Activated naive CD4-positive, alpha-beta T cell (primary cell): Measurements from ENCODE around the gene NR6A1.

Source experiments
- DNase-seq, 4 experiments: peaks; one replicate each; lab custom pipeline; 2025; lab: John Stamatoyannopoulos, UW

The NR6A1 gene

DNA sequence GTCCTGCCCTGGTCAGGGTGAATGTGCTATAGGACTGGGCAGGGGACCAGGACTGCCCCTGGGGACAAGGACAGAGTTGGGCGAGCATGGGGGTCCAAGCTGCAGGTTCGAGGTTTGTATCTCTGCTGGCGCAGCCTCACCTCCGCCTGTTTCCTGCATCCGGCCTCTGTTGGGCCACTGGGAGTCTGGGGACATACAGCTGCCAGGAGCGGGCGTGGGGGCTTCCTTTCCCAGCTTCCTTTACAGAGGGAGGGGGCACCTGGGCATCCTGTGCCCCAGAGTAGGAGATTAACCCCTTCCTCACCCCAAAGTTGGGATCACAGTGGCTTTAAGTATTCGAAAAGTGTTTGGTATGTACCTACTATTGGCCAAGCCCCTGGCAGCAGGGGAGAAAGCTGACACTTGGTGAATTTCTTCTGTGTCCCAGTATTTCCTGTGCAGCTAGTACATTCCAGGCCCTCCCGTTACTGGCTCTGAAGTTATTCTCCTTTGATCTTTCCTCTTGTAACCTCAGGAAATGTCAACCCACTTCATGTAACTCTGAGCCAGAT lies 24.8 kb upstream of the NR6A1 start:
- DNase-seq, result no peak

GRCh38 chr9:124794902-124795491 lies 23.9 kb upstream of the NR6A1 start:
- DNase-seq, result no peak

DNA sequence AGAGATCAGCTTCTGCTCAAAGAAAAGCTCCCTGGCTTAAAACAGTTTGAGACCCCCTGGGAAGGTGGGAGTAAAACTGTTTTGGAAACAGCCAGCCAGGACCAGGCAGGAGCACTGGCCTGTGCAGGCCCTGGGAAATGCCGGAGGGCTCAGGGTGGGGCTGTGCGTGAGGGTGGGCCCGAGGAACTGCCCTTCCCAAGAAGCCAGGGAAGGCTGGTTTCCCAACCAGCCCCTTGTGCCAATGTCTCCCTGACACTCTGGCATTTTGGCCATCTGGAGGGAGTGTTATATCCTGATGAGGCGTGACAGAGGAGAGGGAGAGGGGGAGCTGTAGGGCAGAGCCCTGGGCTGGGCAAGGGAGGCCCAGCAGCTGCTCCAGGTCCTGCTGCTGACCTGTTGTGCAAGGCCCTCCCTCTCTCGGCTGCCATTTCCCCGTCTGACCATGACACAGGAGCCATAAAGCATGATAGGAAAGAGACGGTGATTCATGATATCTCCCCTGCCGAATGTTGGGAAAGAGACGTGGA lies 22.0 kb upstream of the NR6A1 start:
- no peak for DNase-seq

- DNase-seq, result no peak
Measured at GRCh38 chr9:124792257-124793014, 21.3 kb upstream of the NR6A1 start.

GRCh38 chr9:124790801-124791505 lies 19.8 kb upstream of the NR6A1 start:
- no peak for DNase-seq

- DNase-seq, result no peak
Measured at GRCh38 chr9:124790301-124790700, 19.2 kb upstream of the NR6A1 start.

DNA sequence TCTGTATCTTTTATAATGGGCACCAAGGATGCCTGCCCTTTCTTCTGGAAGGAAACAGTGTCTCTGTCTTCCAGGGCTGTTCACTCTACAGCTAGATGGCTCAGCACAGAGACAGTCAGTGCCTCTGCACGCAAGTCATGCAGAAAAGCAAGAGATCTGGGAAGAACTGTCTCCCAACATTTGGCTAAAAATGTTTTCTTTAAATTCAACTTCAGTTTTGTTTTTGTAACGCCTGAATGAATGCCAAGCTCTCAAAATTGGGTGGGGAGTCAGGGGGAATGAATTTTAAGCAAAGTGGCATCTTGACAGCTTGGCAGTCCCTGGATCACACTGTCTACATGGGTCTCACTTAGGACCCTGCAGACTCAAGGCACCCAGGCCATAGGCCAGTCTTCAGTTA lies 18.4 kb upstream of the NR6A1 start:
- no peak for DNase-seq

GRCh38 chr9:124788542-124789217 lies 17.6 kb upstream of the NR6A1 start:
- DNase-seq, result no peak

- no peak for DNase-seq
Measured at GRCh38 chr9:124786881-124787573, 15.9 kb upstream of the NR6A1 start.

GRCh38 chr9:124784509-124784908 lies 13.4 kb upstream of the NR6A1 start:
- no peak for DNase-seq

GRCh38 chr9:124783830-124784229 lies 12.7 kb upstream of the NR6A1 start:
- no peak for DNase-seq

DNA sequence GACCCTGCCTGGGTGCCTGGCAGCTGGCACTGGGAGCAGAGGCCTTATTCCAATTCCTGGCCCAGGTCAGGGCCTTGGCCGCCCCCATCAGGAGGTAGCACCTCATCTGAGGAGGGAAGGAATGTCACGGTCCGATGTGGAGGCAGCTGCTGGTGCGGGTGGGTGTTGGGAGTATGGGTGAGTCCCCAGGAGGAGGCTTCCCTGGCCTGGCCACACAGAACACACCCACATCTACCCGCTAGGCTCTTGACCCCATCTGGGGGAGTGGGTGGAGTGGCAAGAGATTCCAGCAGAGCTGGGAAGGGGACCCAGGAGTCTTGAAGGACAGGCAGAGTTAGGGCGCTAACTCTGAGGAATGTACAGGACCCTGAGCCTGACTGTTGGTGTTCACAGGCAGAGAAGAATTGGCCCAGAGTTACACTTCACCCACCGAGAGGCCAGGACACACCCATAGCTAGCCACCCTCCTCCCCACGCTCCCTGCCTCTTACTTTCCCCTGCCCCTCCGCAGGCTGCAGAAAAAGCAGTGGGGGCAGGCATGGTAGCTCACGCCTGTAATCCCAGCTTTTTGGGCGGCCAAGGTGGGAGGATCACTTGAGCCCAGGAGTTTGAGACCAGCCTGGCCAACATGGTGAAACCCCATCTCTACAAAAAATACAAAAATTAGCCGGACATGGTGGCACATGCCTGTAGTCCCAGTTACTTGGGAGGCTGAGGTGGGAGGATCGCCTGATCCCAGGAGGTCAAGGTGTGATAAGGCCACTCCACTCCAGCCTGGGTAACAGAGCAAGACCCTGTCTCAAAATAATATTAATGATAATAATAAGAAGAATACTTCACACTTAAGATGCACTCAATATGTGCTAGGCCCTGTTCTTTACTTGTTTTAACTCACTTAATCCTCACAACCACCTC lies 11.8 kb upstream of the NR6A1 start:
- no peak for DNase-seq

- no peak for DNase-seq
Measured at GRCh38 chr9:124781967-124782660, 11.0 kb upstream of the NR6A1 start.

- DNase-seq, result no peak
Measured at GRCh38 chr9:124780757-124781151, 9.6 kb upstream of the NR6A1 start.

- DNase-seq, result no peak
Measured at GRCh38 chr9:124780060-124780756, 9.1 kb upstream of the NR6A1 start.

GRCh38 chr9:124779368-124780059 lies 8.4 kb upstream of the NR6A1 start:
- DNase-seq, result no peak

DNA sequence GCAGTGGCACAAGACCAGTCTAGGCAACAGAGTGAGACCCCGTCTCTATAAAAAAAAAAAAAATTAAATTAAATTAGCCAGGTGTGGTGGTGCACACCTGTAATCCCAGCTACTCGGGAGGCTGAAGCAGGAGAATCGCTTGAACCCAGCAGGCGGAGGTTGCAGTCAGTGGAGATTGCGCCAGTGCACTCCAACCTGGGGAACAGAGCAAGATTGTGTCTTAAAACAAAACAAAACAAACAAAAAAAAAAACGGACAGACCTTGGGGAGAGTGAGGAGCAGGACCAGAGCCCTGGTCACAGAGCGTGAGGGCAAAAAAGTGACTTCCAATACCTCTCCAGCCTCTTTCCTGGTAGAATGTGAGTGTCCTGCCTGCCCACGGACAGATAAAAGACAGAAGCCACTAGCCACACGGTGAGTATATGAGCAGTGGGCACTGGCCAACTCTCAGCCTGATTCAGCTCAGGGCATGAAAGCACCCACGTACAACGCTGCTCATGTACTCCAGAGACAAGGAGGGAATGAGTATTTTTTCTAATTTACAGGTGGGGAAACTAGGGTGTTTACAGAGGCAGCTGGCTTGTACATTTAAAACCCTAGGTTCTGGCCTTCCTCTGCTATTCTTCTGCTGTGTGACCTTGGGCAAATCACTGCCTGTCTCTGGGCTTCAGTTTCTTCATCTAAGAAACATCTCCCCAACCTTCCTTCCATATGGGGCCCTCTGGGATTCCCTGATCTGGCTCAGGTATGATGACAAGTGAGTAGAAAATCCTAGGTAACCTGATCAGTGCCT lies 7.7 kb upstream of the NR6A1 start:
- no peak for DNase-seq
